Hepatocyte (in vitro differentiated cells): ENCODE measurements around the gene SLC38A9.

Experiments
- EZH2 ChIP-seq: fragments of 200-600 bp; sonication (generic); IDR thresholded peaks from 2 replicates; pipeline ENCODE4 v1.6.1; 2016; ENCODE audit warnings: antibody characterized with exemption, mild to moderate bottlenecking, borderline replicate concordance
- EZH2phosphoT487 ChIP-seq: fragments of 200-600 bp; sonication (generic); IDR thresholded peaks from one replicate; pipeline ENCODE4 v1.6.1; 2018; ENCODE audit warnings: antibody characterized with exemption, mild to moderate bottlenecking, low read depth, moderate library complexity; ENCODE audit not compliant: unreplicated experiment, severe bottlenecking
- TF ChIP-seq, protein P1 (sequence below): fragments of 200-600 bp; sonication (generic); IDR thresholded peaks from 2 replicates; pipeline ENCODE4 v1.5.1; 2016; ENCODE audit warnings: antibody characterized with exemption, mild to moderate bottlenecking; ENCODE audit not compliant: poor library complexity

DNA sequence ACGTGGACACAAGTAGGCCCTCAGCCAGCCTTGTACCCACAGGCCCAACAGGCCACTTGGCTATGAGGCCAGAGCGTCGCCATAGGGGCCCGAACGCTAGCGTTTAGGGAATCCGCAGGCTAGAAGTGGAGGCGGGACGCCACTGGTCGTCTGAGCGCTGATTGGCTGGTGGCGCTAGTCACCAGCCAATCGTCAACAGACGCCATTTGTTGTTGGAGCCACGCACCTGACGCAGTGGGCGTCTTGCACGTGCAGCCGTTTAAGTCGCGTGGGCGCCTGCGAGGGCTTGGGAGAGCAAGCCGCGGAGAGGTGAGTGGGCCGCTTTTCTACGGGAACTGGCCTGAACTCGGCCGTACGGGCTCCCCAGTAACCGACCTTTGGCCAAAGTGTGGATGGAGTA is 25.7 kb upstream of the SLC38A9 start, which contains the start of gene DDX4:
- TF ChIP-seq, protein P1, sequence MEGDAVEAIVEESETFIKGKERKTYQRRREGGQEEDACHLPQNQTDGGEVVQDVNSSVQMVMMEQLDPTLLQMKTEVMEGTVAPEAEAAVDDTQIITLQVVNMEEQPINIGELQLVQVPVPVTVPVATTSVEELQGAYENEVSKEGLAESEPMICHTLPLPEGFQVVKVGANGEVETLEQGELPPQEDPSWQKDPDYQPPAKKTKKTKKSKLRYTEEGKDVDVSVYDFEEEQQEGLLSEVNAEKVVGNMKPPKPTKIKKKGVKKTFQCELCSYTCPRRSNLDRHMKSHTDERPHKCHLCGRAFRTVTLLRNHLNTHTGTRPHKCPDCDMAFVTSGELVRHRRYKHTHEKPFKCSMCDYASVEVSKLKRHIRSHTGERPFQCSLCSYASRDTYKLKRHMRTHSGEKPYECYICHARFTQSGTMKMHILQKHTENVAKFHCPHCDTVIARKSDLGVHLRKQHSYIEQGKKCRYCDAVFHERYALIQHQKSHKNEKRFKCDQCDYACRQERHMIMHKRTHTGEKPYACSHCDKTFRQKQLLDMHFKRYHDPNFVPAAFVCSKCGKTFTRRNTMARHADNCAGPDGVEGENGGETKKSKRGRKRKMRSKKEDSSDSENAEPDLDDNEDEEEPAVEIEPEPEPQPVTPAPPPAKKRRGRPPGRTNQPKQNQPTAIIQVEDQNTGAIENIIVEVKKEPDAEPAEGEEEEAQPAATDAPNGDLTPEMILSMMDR: no peak
- TF ChIP-seq EZH2 (no peak), EZH2phosphoT487 (no peak)
